Mesendoderm (in vitro differentiated cells): Measurements from ENCODE around the gene HOXB1.

Source experiments
- DNase-seq: peaks from one replicate; pipeline ENCODE4 v3.0.0; 2013
- H2AK5ac ChIP-seq: 2 replicates; pipeline ENCODE4 v1.6.1; 2013; ENCODE audit warnings: low read length, inconsistent platforms
- H2BK120ac ChIP-seq: 2 replicates; pipeline ENCODE4 v1.6.1; 2013; ENCODE audit warnings: low read depth, mild to moderate bottlenecking, low read length, moderate library complexity, mixed read lengths
- H2BK15ac ChIP-seq: replicated peaks from 2 replicates; pipeline ENCODE4 v1.6.1; 2013; ENCODE audit warnings: low read depth, mild to moderate bottlenecking, moderate library complexity
- H2BK5ac ChIP-seq: 2 replicates; pipeline ENCODE4 v1.6.1; 2013; ENCODE audit warnings: low read length, inconsistent platforms
- H3K18ac ChIP-seq: 2 replicates; pipeline ENCODE4 v1.6.1; 2013; ENCODE audit warnings: mild to moderate bottlenecking, low read length, mixed read lengths
- H3K23ac ChIP-seq: one replicate; pipeline ENCODE4 v1.6.1; 2013; ENCODE audit warnings: low read length
- H3K27ac ChIP-seq: 2 replicates; pipeline ENCODE4 v1.5.1; 2013; ENCODE audit warnings: low read depth, mild to moderate bottlenecking, inconsistent platforms, low read length, moderate library complexity
- H3K27me3 ChIP-seq: 2 replicates; pipeline ENCODE4 v1.6.1; 2013; ENCODE audit warnings: low read length, control low read depth, mild to moderate bottlenecking, inconsistent platforms; ENCODE audit not compliant: insufficient read depth, poor library complexity
- H3K36me3 ChIP-seq: 2 replicates; pipeline ENCODE4 v1.6.1; 2013; ENCODE audit warnings: low read length, inconsistent platforms; ENCODE audit not compliant: control insufficient read depth, insufficient read depth
- H3K4ac ChIP-seq: one replicate; pipeline ENCODE4 v1.6.1; 2013; ENCODE audit warnings: low read depth, mild to moderate bottlenecking, low read length, moderate library complexity
- H3K4me1 ChIP-seq: 2 replicates; pipeline ENCODE4 v1.6.1; 2013; ENCODE audit warnings: low read depth, low read length, inconsistent platforms; ENCODE audit not compliant: control insufficient read depth
- H3K4me2 ChIP-seq: 2 replicates; pipeline ENCODE4 v1.6.1; 2013; ENCODE audit warnings: low read length
- H3K4me3 ChIP-seq: 2 replicates; pipeline ENCODE4 v1.5.1; 2013; ENCODE audit warnings: mild to moderate bottlenecking, low read length
- H3K56ac ChIP-seq: one replicate; pipeline ENCODE4 v1.6.1; 2013; ENCODE audit warnings: low read length
- H3K79me1 ChIP-seq: 2 replicates; pipeline ENCODE4 v1.6.1; 2013; ENCODE audit warnings: low read length, inconsistent platforms
- H3K79me2 ChIP-seq: 2 replicates; pipeline ENCODE4 v1.6.1; 2013; ENCODE audit warnings: mild to moderate bottlenecking, low read length; ENCODE audit not compliant: control insufficient read depth, insufficient read depth
- H3K9ac ChIP-seq: 2 replicates; pipeline ENCODE4 v1.6.1; 2013; ENCODE audit warnings: low read length, inconsistent platforms
- H4K5ac ChIP-seq: one replicate; pipeline ENCODE4 v1.6.1; 2013; ENCODE audit warnings: low read length
- H4K8ac ChIP-seq: one replicate; pipeline ENCODE4 v1.6.1; 2013; ENCODE audit warnings: low read depth, mild to moderate bottlenecking, control low read depth, low read length, moderate library complexity
- WGBS: extraction: QIAGEN DNeasy Blood & Tissue Kit; methylation state at CpG from one replicate; pipeline ENCODE4 v1.1.7; 2013; ENCODE audit warnings: low lambda C conversion rate, missing lambda C conversion rate; ENCODE audit not compliant: insufficient coverage; ENCODE audit errors: extremely low coverage; 5-methylcytosine and 5-hydroxymethylcytosine counted together

Gene HOXB1

DNA sequence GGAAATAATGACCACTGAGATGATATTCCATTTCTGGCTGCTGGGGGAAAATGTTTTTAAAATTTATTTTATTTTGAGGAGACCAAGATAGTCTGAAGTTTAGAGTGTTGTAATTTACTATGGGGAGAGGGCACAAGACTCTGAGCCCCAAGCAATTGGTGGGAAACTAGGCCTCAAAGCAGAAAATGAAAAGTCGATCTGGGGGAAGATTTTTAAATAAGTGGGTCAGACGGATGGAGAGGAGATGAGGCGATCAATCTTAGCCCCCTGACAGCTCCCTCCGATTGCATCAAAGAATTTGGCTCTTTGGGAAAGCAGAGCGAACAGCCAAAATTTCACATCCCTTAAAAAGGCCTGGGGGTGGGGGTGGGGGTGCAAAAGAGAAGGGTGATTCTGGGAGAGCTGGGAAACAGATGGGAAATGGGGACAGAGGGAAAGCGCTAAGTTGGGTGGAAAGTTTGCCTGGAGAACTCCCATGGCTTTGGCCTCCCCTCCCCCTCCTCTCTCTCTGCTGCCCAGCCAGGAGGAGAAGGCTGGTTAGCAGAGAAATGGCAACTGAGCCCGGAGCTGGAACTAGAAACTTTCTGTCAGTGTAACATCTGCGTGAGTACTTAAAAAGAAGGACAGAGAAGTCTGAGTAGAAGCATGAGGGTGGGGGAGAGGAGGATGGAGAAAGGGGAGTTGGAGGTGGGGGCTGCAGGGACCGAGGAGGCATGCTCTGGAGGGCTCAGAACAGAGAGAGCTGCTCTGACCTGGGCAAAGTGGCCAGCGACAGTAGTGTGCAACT lies 15.5 kb upstream of the HOXB1 start:
- Histone ChIP-seq H3K56ac (peak overlapping the region; percentile 72), H2BK15ac (no peak overlapping the region), H3K27ac (peak overlapping the region; percentile 10), H2AK5ac (no peak overlapping the region), H2BK120ac (no peak overlapping the region), H3K79me1 (no peaks in the 10 kb centered on the region), H3K4me3 (no peak overlapping the region), H3K9ac (no peak overlapping the region), H3K4me2 (peak overlapping the region; percentile 12), H3K4me1 (peaks cover 6% of the 10 kb centered on the region), H4K8ac (no peak overlapping the region), H3K36me3 (no peaks in the 10 kb centered on the region), H4K5ac (no peak overlapping the region), H3K79me2 (no peaks in the 10 kb centered on the region), H3K18ac (no peak overlapping the region), H3K4ac (no peak overlapping the region), H3K23ac (no peak overlapping the region), H3K27me3 (peaks cover 66% of the 10 kb centered on the region), H2BK5ac (no peak overlapping the region)
- DNase-seq: no peak
- WGBS: no CpG with 5 or more reads among the region's 10 CpGs

DNA sequence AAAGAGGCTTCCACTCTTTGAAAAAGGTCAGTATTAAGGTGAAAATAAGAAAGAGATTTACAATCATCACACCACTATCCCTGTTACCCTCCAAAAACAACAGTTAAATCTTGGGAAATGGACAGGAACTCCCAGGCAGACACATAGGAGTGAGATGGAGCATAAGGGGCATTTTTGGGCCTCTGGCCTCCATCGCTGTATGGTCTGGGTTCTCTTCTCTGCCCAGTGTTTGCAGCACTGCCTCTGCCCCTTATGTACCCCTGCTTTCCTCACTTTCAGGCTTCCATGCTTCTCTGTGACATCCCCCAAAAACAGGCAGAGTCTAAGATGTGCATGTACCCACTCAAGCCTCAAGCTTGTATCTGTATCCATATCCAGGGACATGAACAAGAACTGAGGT lies 14.7 kb upstream of the HOXB1 start:
- H3K4me1 ChIP-seq: peaks cover 6% of the 10 kb centered on the region
- no peak overlapping the region for H3K27ac ChIP-seq

DNA sequence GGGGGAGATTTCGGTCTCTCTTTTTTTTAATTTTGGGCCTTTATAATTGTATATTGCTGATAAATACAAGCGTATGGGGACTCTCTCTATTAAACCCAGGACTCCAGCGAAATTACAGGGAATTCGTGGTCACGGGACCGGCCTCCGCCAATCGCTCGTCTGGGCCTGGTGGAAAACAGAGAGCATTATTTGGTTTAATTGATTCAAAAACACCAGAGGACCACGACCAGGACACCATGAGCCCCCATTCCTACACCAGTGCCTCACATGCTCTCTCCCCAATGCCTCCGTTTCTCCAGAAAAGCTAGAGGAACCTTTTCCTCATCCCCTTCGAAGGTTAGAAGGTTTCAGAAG lies 14.2 kb upstream of the HOXB1 start, which contains the start of gene HOXB2:
TSS of gene HOXB2 (minus strand) at position 88 of the 354 bp plus-strand sequence. CDS start 198 bp downstream, outside the sequence.
- H2BK5ac ChIP-seq: no peak within 1 kb of the TSS
- WGBS: no CpG with 5 or more reads among the region's 12 CpGs
- H4K8ac ChIP-seq: no peak within 1 kb of the TSS
- H3K4ac ChIP-seq: no peak within 1 kb of the TSS
- H3K27me3 ChIP-seq: peaks cover 68% of the 10 kb centered on the region
- H3K79me1 ChIP-seq: no peaks in the 10 kb centered on the region
- peak within 1 kb of the TSS; percentile 36 for H3K4me2 ChIP-seq
- no peak within 1 kb of the TSS for H3K4me3 ChIP-seq
- no peak within 1 kb of the TSS for H4K5ac ChIP-seq
- peaks cover 6% of the 10 kb centered on the region for H3K4me1 ChIP-seq
- H2AK5ac ChIP-seq: peak within 1 kb of the TSS; percentile 67
- H3K23ac ChIP-seq: peak within 1 kb of the TSS; percentile 15
- H2BK120ac ChIP-seq: no peak within 1 kb of the TSS
- peak within 1 kb of the TSS; percentile 73 for H3K56ac ChIP-seq
- peak within 1 kb of the TSS; percentile 72 for H3K18ac ChIP-seq
- peak within 1 kb of the TSS; percentile 34 for H3K9ac ChIP-seq
- no peak for DNase-seq
- no peak within 1 kb of the TSS for H3K27ac ChIP-seq
- no peaks in the 10 kb centered on the region for H3K36me3 ChIP-seq
- H2BK15ac ChIP-seq: no peak within 1 kb of the TSS
- no peaks in the 10 kb centered on the region for H3K79me2 ChIP-seq

More for the DNA sequence above, 14.7 kb upstream of the HOXB1 start:
- Histone ChIP-seq H3K36me3 (no peaks in the 10 kb centered on the region), H3K27me3 (peaks cover 67% of the 10 kb centered on the region), H4K8ac (no peak overlapping the region), H3K4me3 (no peak overlapping the region), H3K9ac (peak overlapping the region; percentile 11), H2BK120ac (no peak overlapping the region), H3K56ac (peak overlapping the region; percentile 28), H3K4ac (no peak overlapping the region), H4K5ac (no peak overlapping the region), H2BK15ac (no peak overlapping the region), H3K79me2 (no peaks in the 10 kb centered on the region), H2BK5ac (no peak overlapping the region), H3K79me1 (no peaks in the 10 kb centered on the region), H3K4me2 (no peak overlapping the region), H3K18ac (no peak overlapping the region), H3K23ac (peak overlapping the region; percentile 15), H2AK5ac (peak overlapping the region; percentile 67)
- no CpG with 5 or more reads among the region's 1 CpG for WGBS
- DNase-seq: no peak

DNA sequence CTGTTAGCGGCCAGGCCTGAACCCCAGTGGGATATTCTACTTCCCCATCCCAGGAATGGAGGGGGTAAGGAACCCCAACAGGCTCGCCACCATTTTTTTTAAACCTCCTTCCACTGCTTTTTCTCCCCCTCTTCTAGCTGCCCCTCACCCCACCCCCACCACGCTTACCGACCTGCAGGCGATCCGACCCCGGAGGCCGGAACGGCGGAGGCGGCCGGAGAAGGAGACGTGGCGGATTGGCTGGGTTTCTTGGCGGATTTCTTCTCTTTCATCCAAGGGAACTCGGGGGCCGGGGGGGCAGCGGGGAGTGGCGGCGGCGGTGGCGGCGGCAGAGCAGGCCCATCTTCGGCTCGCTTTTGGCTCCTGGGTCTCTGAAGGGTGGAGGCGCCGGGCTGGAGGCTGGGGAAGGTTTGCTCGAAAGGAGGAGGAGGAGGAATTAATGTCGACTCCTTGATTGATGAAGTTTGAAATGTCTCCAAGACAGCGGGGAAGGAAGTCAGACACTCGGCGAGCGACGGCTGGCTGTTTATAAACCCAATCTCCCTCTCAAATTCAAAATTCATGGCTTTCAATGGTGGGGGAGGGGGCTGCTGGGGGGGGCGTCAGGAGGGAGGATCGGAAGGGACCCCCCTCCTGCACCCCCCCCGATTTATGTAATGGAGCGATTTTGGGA lies 13.7 kb upstream of the HOXB1 start:
- H3K4me1 ChIP-seq: peaks cover 6% of the 10 kb centered on the region

DNA sequence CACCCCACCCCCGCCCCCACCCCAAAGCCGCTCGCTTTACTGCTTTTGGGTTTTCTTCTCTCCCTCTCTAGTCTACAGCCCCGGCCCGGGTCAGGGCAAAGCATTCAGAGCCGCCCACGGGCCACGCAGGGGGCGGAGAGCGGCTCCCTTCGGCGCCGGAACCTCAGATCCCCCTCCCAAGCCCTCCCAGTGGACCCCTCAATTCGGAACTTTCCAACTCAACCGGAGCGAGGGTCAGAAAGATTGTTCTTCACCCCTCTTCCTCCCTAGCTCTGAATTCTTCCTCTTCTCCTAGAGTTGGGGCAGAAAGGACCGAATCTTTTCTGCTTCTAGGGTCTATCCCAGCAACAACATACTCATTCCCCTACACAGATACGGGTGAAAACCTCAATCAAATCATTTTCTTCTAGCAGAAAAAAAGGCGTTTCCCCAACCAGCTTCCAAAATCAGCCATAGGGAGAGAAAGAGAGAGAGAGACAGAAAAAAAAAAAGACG lies 13.1 kb upstream of the HOXB1 start:
- Histone ChIP-seq H3K4me3 (no peak overlapping the region), H3K4me1 (peaks cover 6% of the 10 kb centered on the region), H2AK5ac (no peak overlapping the region), H2BK15ac (no peak overlapping the region), H3K27ac (no peak overlapping the region), H4K5ac (no peak overlapping the region), H3K23ac (no peak overlapping the region), H3K4ac (no peak overlapping the region), H3K4me2 (peak overlapping the region; percentile 36), H3K27me3 (peaks cover 70% of the 10 kb centered on the region), H3K79me1 (no peaks in the 10 kb centered on the region), H3K18ac (no peak overlapping the region), H3K9ac (peak overlapping the region; percentile 5), H4K8ac (no peak overlapping the region), H3K79me2 (no peaks in the 10 kb centered on the region), H2BK5ac (no peak overlapping the region), H3K36me3 (no peaks in the 10 kb centered on the region), H3K56ac (peak overlapping the region; percentile 56), H2BK120ac (no peak overlapping the region)
- DNase-seq: no peak
- WGBS: no CpG with 5 or more reads among the region's 20 CpGs

More for the DNA sequence above, 13.7 kb upstream of the HOXB1 start:
- H2AK5ac ChIP-seq: no peak overlapping the region
- no peak overlapping the region for H4K8ac ChIP-seq
- H3K18ac ChIP-seq: peak overlapping the region; percentile 72
- no peak overlapping the region for H3K4ac ChIP-seq
- no peak for DNase-seq
- H3K27ac ChIP-seq: no peak overlapping the region
- no peak overlapping the region for H2BK15ac ChIP-seq
- no peak overlapping the region for H2BK120ac ChIP-seq
- H3K36me3 ChIP-seq: no peaks in the 10 kb centered on the region
- peaks cover 70% of the 10 kb centered on the region for H3K27me3 ChIP-seq
- peak overlapping the region; percentile 34 for H3K9ac ChIP-seq
- H3K79me2 ChIP-seq: no peaks in the 10 kb centered on the region
- no peaks in the 10 kb centered on the region for H3K79me1 ChIP-seq
- H3K4me3 ChIP-seq: no peak overlapping the region
- peak overlapping the region; percentile 29 for H3K4me2 ChIP-seq
- no CpG with 5 or more reads among the region's 38 CpGs for WGBS
- H4K5ac ChIP-seq: no peak overlapping the region
- H3K56ac ChIP-seq: peak overlapping the region; percentile 73
- no peak overlapping the region for H2BK5ac ChIP-seq
- H3K23ac ChIP-seq: no peak overlapping the region
